Adrenal gland (tissue), 12 donors: Measurements from ENCODE around the gene ADD3. TPM values are rescaled to one million over a fixed set of nuclear protein-coding genes. Genes with fewer than 3 reads are reported as not detected.

Experiments
- DNase-seq, 7 donors: peaks; one replicate each; pipeline ENCODE4 v3.0.0-alpha.2; 2019 to 2020
- H3K27ac ChIP-seq, 5 donors: fragments of 200-600 bp; sonication (generic) in 4 of 5; 1 replicate in 3 of 5; 2 replicates in 2 of 5; pipeline versions ENCODE4 v1.5.1 to v1.8.0; 2016 to 2020; ENCODE audit warnings: mild to moderate bottlenecking in 1 of 5
- H3K27me3 ChIP-seq: fragments of 200-600 bp; 2 replicates; pipeline ENCODE4 v1.8.0; 2021
- H3K36me3 ChIP-seq, 2 donors: fragments of 200-600 bp; replicated peaks in 1 of 2; 1 replicate in 1 of 2; 2 replicates in 1 of 2; pipeline versions ENCODE4 v1.5.1 to v1.8.0; 2018 to 2022
- H3K4me1 ChIP-seq, 2 donors: fragments of 200-600 bp; replicated peaks in 1 of 2; 1 replicate in 1 of 2; 2 replicates in 1 of 2; pipeline versions ENCODE4 v1.5.1 to v1.8.0; 2018 to 2021
- H3K4me3 ChIP-seq, 4 donors: fragments of 200-600 bp; sonication (generic) in 3 of 4; one replicate each; pipeline ENCODE4 v1.5.1; 2016 to 2018
- H3K9me3 ChIP-seq, 3 donors: fragments of 200-600 bp; sonication (generic) in 1 of 3; replicated peaks in 1 of 3; 1 replicate in 2 of 3; 2 replicates in 1 of 3; pipeline versions ENCODE4 v1.5.1 to v1.8.0; 2016 to 2021
- CTCF ChIP-seq, 6 experiments: fragments of 450-650 bp in 4 of 6; fragments of 200-600 bp in 2 of 6; sonication (generic) in 1 of 6; IDR thresholded peaks; 1 replicate in 5 of 6; 2 replicates in 1 of 6; pipeline versions ENCODE4 v1.5.1 to v1.8.0; 2016 to 2021; ENCODE audit warnings: antibody characterized with exemption in 6 of 6, mild to moderate bottlenecking in 2 of 6, moderate library complexity in 1 of 6
- POLR2A ChIP-seq, 2 donors: fragments of 450-650 bp; IDR thresholded peaks; one replicate each; pipeline ENCODE4 v1.6.1; 2017; ENCODE audit warnings: antibody characterized with exemption in 2 of 2, mild to moderate bottlenecking in 2 of 2, moderate library complexity in 1 of 2
- WGBS, 4 donors: extraction: QIAGEN DNeasy Blood & Tissue Kit in 2 of 4; methylation state at CpG; one replicate each; pipeline versions ENCODE4 v1.1.5 to v1.1.7; 2013 to 2017; 5-methylcytosine and 5-hydroxymethylcytosine counted together
- intact Hi-C, 2 donors: fragments of 100-400 bp; cut with DNase I; formaldehyde crosslinking; loops; one replicate each; pipeline versions ENCODE4 v1.14.1 to v1.15.0; 2022 to 2023
- polyA plus RNA-seq, 3 donors: library from polyadenylated mRNA; stranded (reverse); fragments of 200-250 nt in 2 of 3; fragments of 350-450 nt in 1 of 3; fragmentation: Illumina TruSeq in 1 of 3; extraction: RNeasy Lipid Tissue Mini Kit (QIAGEN cat#74804) in 1 of 3; gene quantifications; one replicate each; pipeline ENCODE4 v1.2.3, GENCODE V29; 2013 to 2014
- total RNA-seq, 9 donors: library from RNA; depleted of rRNA in 4 of 9; stranded (reverse); fragments of >200 nt in 4 of 9; fragments of 120-200 nt in 1 of 9; fragmentation: NEBNext Ultra II Directional in 1 of 9; extraction: Animal tissue kit (Norgen Biotek cat#: 25700) in 1 of 9; gene quantifications; one replicate each; pipeline versions ENCODE4 v1.1.0 to v1.2.4, GENCODE V29; 2013 to 2023
- donor health status: healthy with polysubstance abuse.
- donor health status: Bipolar disorder and iron deficiency.
- donor health status: DM: yes; HTN: yes; CAD: no.
- donor health status: DM: no; HTN: no; CAD: no.
- donor health status: DM: no; HTN: no; CAD: no.
- donor health status: DM: yes; HTN: yes; CAD: no.

The ADD3 gene
- total and polyA plus RNA-seq, 12 donors, result 15.6 to 122 (median 43.4) TPM

- no peak overlapping the region for H3K4me3 ChIP-seq
- no peak for TF ChIP-seq POLR2A (IDR thresholded peaks at IDR 0.05)
- no peak for TF ChIP-seq CTCF (IDR thresholded peaks at IDR 0.05)
- intact Hi-C loops, result no loop called here
- H3K36me3 ChIP-seq, result no peaks in the 10 kb centered on the region
- DNase-seq, result no peak
- peaks cover 16% of the 10 kb centered on the region for H3K27me3 ChIP-seq
- WGBS, 4 donors, result 41 to 63% (median 45%) methylated on average over 4 to 6 of the region's 6 CpGs
- H3K27ac ChIP-seq, result no peak overlapping the region
- H3K9me3 ChIP-seq, result no peaks in the 10 kb centered on the region
- no peaks in the 10 kb centered on the region for H3K4me1 ChIP-seq
Measured at GRCh38 chr10:110162741-110163145, 155.0 kb downstream of the ADD3 start.

- no peak for DNase-seq
- 71 to 76% (median 74%) methylated on average over 5 of the region's 5 CpGs for WGBS, 4 donors
- no peaks in the 10 kb centered on the region for H3K4me1 ChIP-seq
- no peak overlapping the region for H3K27ac ChIP-seq
- no peak overlapping the region for H3K4me3 ChIP-seq
- H3K27me3 ChIP-seq, result peaks cover 22% of the 10 kb centered on the region
- intact Hi-C loops, result no loop called here
- H3K36me3 ChIP-seq, result no peaks in the 10 kb centered on the region
- H3K9me3 ChIP-seq, result no peaks in the 10 kb centered on the region
- TF ChIP-seq POLR2A (IDR thresholded peaks at IDR 0.05), result no peak
- no peak for TF ChIP-seq CTCF (IDR thresholded peaks at IDR 0.05)
Measured at GRCh38 chr10:110163192-110163773, 155.5 kb downstream of the ADD3 start.

- no peak for TF ChIP-seq CTCF (IDR thresholded peaks at IDR 0.05)
- no peak for TF ChIP-seq POLR2A (IDR thresholded peaks at IDR 0.05)
- peaks cover 24% of the 10 kb centered on the region for H3K27me3 ChIP-seq
- H3K4me3 ChIP-seq, result no peak overlapping the region
- 50 to 68% (median 60%) methylated on average over 4 of the region's 4 CpGs for WGBS, 4 donors
- H3K4me1 ChIP-seq, result no peaks in the 10 kb centered on the region
- no peaks in the 10 kb centered on the region for H3K9me3 ChIP-seq
- no peaks in the 10 kb centered on the region for H3K36me3 ChIP-seq
- intact Hi-C loops, result no loop called here
- DNase-seq, result no peak
- no peak overlapping the region for H3K27ac ChIP-seq
Measured at GRCh38 chr10:110163841-110164240, 156.1 kb downstream of the ADD3 start.

- Histone ChIP-seq H3K9me3 (no peaks in the 10 kb centered on the region), H3K27ac (no peak overlapping the region), H3K36me3 (no peaks in the 10 kb centered on the region), H3K27me3 (peaks cover 32% of the 10 kb centered on the region), H3K4me1 (peaks cover 0 to 2% of the 10 kb centered on the region in 2 donors), H3K4me3 (no peak overlapping the region)
- no peak for DNase-seq
- WGBS, 4 donors, result 59 to 81% (median 77%) methylated on average over 6 of the region's 6 CpGs
- intact Hi-C loops, result no loop called here
- no peak for TF ChIP-seq POLR2A (IDR thresholded peaks at IDR 0.05)
- no peak for TF ChIP-seq CTCF (IDR thresholded peaks at IDR 0.05)
Measured at GRCh38 chr10:110165239-110165638, 157.5 kb downstream of the ADD3 start.
